ENCODE measurements around the gene NR1D2. TPM values are rescaled to one million over a fixed set of nuclear protein-coding genes. Genes with fewer than 3 reads are reported as not detected.

Gene NR1D2
- total RNA-seq, 3 donors from 2014 or later (not counting 1 experiment from before 2014, with no cell fraction given) = 72.5 to 94.2 (median 92.1) TPM

GRCh38 chr3:23913873-23914743, 31.0 kb upstream of the NR1D2 start:
- DNase-seq (no peak), ATAC-seq (no peak)
- H3K4me1 Mint-ChIP-seq = peaks cover 17 to 29% of the 10 kb centered on the region in 2 donors
- 100% methylated on average over 1 of the region's 3 CpGs for WGBS (ENCODE audit: insufficient coverage)
- Histone ChIP-seq H3K36me3 (ENCODE audit: control insufficient read depth, insufficient read depth, low read length) (peaks cover 9% of the 10 kb centered on the region), H3K4me3 (ENCODE audit: low read length) (no peak overlapping the region), H3K27me3 (ENCODE audit: control insufficient read depth, insufficient read depth, low read length) (no peaks in the 10 kb centered on the region), H3K4me1 (ENCODE audit: control insufficient read depth, insufficient read depth, low read length) (peaks cover 19% of the 10 kb centered on the region), H3K9me3 (ENCODE audit: control insufficient read depth, insufficient read depth, low read length) (no peaks in the 10 kb centered on the region), H3K27ac (ENCODE audit: low read length) (no peak overlapping the region)
- peaks cover 0 to 2% of the 10 kb centered on the region in 2 donors for H3K27me3 Mint-ChIP-seq (ENCODE audit: low read depth in 2 of 2)
- no peaks in the 10 kb centered on the region for H3K36me3 Mint-ChIP-seq
- TF ChIP-seq CTCF (IDR thresholded peaks at IDR 0.05) = no peak
- peak overlapping the region; percentile 9 for H3K4me3 Mint-ChIP-seq
- no peaks in the 10 kb centered on the region for H3K9me3 Mint-ChIP-seq
- intact Hi-C loops (cut with micrococcal nuclease) = no loop called here
- no peak overlapping the region for H3K27ac Mint-ChIP-seq

- intact Hi-C loops (cut with micrococcal nuclease) = loop anchor here (2.0 kb wide), 1 partner anchor 107 kb away; no protein-coding TSS in a partner anchor
- peaks cover 31 to 42% of the 10 kb centered on the region in 2 donors for H3K4me1 Mint-ChIP-seq
- Histone ChIP-seq H3K27me3 (ENCODE audit: control insufficient read depth, insufficient read depth, low read length) (no peaks in the 10 kb centered on the region), H3K9me3 (ENCODE audit: control insufficient read depth, insufficient read depth, low read length) (no peaks in the 10 kb centered on the region), H3K36me3 (ENCODE audit: control insufficient read depth, insufficient read depth, low read length) (peaks cover 21% of the 10 kb centered on the region), H3K4me1 (ENCODE audit: control insufficient read depth, insufficient read depth, low read length) (peaks cover 21% of the 10 kb centered on the region), H3K4me3 (ENCODE audit: low read length) (no peak overlapping the region), H3K27ac (ENCODE audit: low read length) (no peak overlapping the region)
- DNase-seq = no peak
- no peaks in the 10 kb centered on the region for H3K9me3 Mint-ChIP-seq
- ATAC-seq = no peak
- H3K27me3 Mint-ChIP-seq (ENCODE audit: low read depth in 2 of 2) = peaks cover 0 to 2% of the 10 kb centered on the region in 2 donors
- 72% methylated on average over 7 of the region's 7 CpGs for WGBS (ENCODE audit: insufficient coverage)
- peak overlapping the region; percentile 95 to 97 for H3K27ac Mint-ChIP-seq
- H3K36me3 Mint-ChIP-seq = no peaks in the 10 kb centered on the region
- H3K4me3 Mint-ChIP-seq = peak overlapping the region; percentile 97
- TF ChIP-seq CTCF (IDR thresholded peaks at IDR 0.05) = no peak
These were observed 29.5 kb upstream of the NR1D2 start for GRCh38 chr3:23915537-23916108.

- 3% methylated on average over 48 of the region's 48 CpGs for WGBS (ENCODE audit: insufficient coverage)
- Mint-ChIP-seq H3K27me3 (ENCODE audit: low read depth in 2 of 2) (peaks cover 0 to 2% of the 10 kb centered on the region in 2 donors), H3K9me3 (no peaks in the 10 kb centered on the region), H3K4me1 (peaks cover 38 to 42% of the 10 kb centered on the region in 2 donors), H3K36me3 (no peaks in the 10 kb centered on the region), H3K27ac (peak overlapping the region; percentile 95 to 97), H3K4me3 (peak overlapping the region; percentile 97)
- intact Hi-C loops (cut with micrococcal nuclease) = loop anchor here (2.0 kb wide), 1 partner anchor 108 kb away; no protein-coding TSS in a partner anchor
- Histone ChIP-seq H3K27ac (ENCODE audit: low read length) (peak overlapping the region; percentile 86), H3K9me3 (ENCODE audit: control insufficient read depth, insufficient read depth, low read length) (no peaks in the 10 kb centered on the region), H3K4me1 (ENCODE audit: control insufficient read depth, insufficient read depth, low read length) (peaks cover 21% of the 10 kb centered on the region), H3K4me3 (ENCODE audit: low read length) (peak overlapping the region; percentile 100), H3K36me3 (ENCODE audit: control insufficient read depth, insufficient read depth, low read length) (peaks cover 22% of the 10 kb centered on the region), H3K27me3 (ENCODE audit: control insufficient read depth, insufficient read depth, low read length) (no peaks in the 10 kb centered on the region)
- peak; percentile 27 to 45 (median 36) for ATAC-seq
- DNase-seq = no peak
- no peak for TF ChIP-seq CTCF (IDR thresholded peaks at IDR 0.05)
These were observed 28.8 kb upstream of the NR1D2 start for GRCh38 chr3:23916152-23916885.
